Glomerular visceral epithelial cell (primary cell): ENCODE measurements around the gene STK39.

Source experiments
- DNase-seq: peaks from one replicate; pipeline ENCODE4 v3.0.0-alpha.2; 2016; ENCODE audit errors: extremely low spot score

The STK39 gene

GRCh38 chr2:168208652-168209051 lies 38.7 kb downstream of the STK39 start:
- DNase-seq, result no peak

- DNase-seq, result no peak
Measured at GRCh38 chr2:168207851-168208250, 39.5 kb downstream of the STK39 start.

GRCh38 chr2:168203762-168204693 lies 43.4 kb downstream of the STK39 start:
- no peak for DNase-seq

GRCh38 chr2:168201584-168202116 lies 45.7 kb downstream of the STK39 start:
- DNase-seq, result no peak

- peak; percentile 41 for DNase-seq
Measured at GRCh38 chr2:168200930-168201583, 46.3 kb downstream of the STK39 start.

- DNase-seq, result peak; percentile 24
Measured at GRCh38 chr2:168198476-168199207, 48.8 kb downstream of the STK39 start.

GRCh38 chr2:168196764-168197180 lies 50.6 kb downstream of the STK39 start:
- no peak for DNase-seq

- DNase-seq, result peak; percentile 35
Measured at GRCh38 chr2:168194784-168195522, 52.4 kb downstream of the STK39 start.

- peak; percentile 72 for DNase-seq
Measured at GRCh38 chr2:168192839-168193616, 54.4 kb downstream of the STK39 start.

GRCh38 chr2:168191955-168192785 lies 55.2 kb downstream of the STK39 start:
- DNase-seq, result no peak

- no peak for DNase-seq
Measured at GRCh38 chr2:168190590-168191336, 56.6 kb downstream of the STK39 start.

- peak; percentile 62 for DNase-seq
Measured at GRCh38 chr2:168189835-168190569, 57.4 kb downstream of the STK39 start.

GRCh38 chr2:168188002-168188401 lies 59.4 kb downstream of the STK39 start:
- no peak for DNase-seq

GRCh38 chr2:168186452-168186851 lies 60.9 kb downstream of the STK39 start:
- no peak for DNase-seq

- DNase-seq, result no peak
Measured at GRCh38 chr2:168185583-168186274, 61.7 kb downstream of the STK39 start.

- DNase-seq, result no peak
Measured at GRCh38 chr2:168184681-168185513, 62.5 kb downstream of the STK39 start.
